Measurements from ENCODE around the gene TRIP10.
"Not testable (repeated sequence)": the region's sequence is repeated elsewhere in the genome, so short reads cannot be mapped to it uniquely, and the experiment has no call there.

TRIP10 gene

DNA sequence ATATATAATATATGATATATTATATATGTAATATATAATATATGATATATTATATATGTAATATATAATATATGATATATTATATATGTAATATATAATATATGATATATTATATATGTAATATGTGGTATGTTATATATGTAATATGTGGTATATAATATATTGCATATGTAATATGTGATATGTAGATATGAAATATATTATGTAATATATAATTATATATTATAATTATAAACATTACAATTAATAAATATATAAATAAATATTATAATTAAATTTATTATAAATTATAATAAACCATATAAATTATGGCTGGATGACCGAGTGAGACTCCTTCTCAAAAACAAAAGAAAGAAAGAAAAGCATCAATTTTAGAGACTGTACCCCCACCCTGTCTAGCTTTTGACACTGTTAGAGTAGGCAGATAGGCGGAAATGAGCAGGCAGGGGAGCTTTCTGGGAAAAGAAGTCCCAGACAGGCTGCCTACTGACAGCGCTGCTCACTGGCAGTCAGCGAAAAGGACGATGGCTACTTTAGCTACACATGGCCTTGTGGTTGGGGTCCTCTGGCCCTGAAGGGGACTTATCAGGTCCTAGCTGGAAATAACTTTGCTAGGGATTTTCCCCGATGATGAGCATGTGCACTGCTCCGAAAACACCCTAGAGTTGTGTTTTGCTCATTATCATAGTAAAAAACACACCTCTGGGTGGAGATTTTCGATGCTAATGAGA, 38.7 kb upstream of the TRIP10 start:
- FAIRE-seq, result peak; percentile 56
- DNase-seq (ENCODE audit: insufficient read length), result no peak
- no peak for TF ChIP-seq POLR2A (IDR thresholded peaks at IDR 0.05; ENCODE audit: low read depth, low read length)

DNA sequence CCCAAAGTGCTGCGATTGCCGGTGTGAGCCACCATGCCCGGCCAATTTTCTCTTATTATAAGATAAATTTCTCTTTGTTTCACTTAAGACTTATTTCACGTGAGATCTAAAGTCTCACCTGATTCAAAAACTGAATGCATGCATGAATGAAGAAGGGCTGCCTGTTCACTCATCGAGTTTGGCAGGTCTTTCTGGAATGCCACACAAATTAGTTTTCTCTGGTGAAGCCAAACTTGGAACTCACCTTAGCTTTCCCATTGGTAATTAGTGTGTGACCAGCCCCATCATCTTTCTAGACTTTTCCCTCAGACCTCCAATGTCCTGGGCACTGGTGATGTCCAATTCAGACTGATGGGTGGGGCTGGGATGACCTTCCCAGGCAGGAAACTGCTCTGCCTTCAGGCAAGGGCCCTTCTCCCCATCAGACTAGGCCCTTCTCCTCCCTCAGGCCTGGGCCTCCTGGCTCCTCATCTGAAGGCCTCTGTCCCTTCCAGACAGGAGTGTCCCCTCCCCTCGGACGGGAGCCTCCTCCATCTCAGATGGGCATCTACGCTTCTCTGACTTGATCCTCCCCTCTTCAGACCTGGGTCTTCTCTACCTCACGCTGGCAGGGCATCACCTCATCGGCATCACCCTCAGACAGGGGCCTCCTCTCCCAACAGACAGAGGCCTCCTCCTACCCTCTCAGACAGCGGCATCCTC, 33.4 kb upstream of the TRIP10 start:
- TF ChIP-seq POLR2AphosphoS5 (IDR thresholded peaks at IDR 0.05; ENCODE audit: low read depth, low read length) (no peak), TAF1 (IDR thresholded peaks at IDR 0.05; ENCODE audit: borderline replicate concordance, low read depth, low read length) (no peak), POLR2A (IDR thresholded peaks at IDR 0.05; ENCODE audit: low read depth, low read length) (no peak)
- DNase-seq (ENCODE audit: insufficient read length) (no peak), FAIRE-seq (no peak)

DNA sequence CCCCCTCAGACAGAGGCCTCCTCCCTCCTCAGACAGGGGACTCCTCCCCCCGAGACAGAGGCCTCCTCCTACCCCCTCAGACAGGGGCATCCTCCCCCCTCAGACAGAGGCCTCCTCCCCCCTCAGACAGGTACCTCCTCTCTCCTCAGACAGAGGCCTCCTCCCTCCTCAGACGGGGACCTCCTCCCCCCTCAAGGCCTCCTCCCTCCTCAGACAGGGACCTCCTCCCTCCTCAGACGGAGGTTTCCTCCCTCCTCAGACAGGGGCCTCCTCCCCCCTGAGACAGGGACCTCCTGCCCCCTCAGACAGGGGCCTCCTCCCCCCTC, 32.9 kb upstream of the TRIP10 start:
- DNase-seq (ENCODE audit: insufficient read length) (no peak), FAIRE-seq (no peak)
- TF ChIP-seq POLR2A (IDR thresholded peaks at IDR 0.05; ENCODE audit: low read depth, low read length), result no peak
- TF ChIP-seq POLR2AphosphoS5 (IDR thresholded peaks at IDR 0.05; ENCODE audit: low read depth, low read length), result no peak
- TF ChIP-seq TAF1 (IDR thresholded peaks at IDR 0.05; ENCODE audit: borderline replicate concordance, low read depth, low read length), result no peak

DNA sequence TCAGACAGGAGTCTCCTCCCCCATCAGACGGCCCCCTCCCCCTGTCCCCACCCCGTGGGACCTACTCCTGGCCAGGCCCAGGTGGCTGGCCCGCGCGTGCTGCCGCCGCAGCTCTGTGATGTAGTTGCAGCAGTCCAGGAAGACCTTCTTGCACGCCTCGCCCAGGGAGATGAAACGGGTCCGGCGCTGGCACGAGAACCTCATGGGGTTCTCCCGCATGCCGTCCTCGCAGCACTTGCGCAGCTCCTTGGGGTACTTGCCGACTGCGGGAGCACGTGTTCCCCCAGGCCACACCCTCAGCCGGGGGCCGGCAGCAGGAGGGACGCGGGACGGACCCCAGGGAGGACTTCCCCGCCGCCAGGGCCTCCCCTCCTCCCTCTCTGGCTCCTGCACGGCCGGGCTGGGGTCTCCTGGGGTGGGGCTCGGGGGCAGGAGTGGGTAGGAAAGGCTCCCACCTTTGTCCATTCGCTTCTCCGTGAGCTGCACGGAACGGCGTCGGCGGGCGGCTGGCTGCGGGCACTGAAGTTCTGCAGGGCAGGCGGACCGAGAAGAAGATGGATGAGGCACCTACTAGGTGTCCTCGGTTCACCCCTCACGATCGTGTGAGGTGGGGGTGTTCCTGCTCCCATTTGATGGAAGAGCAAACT, 32.3 kb upstream of the TRIP10 start:
- no peak for FAIRE-seq
- DNase-seq (ENCODE audit: insufficient read length), result no peak
- TF ChIP-seq POLR2A (IDR thresholded peaks at IDR 0.05; ENCODE audit: low read depth, low read length) (no peak), POLR2AphosphoS5 (IDR thresholded peaks at IDR 0.05; ENCODE audit: low read depth, low read length) (no peak), TAF1 (IDR thresholded peaks at IDR 0.05; ENCODE audit: borderline replicate concordance, low read depth, low read length) (no peak)

DNA sequence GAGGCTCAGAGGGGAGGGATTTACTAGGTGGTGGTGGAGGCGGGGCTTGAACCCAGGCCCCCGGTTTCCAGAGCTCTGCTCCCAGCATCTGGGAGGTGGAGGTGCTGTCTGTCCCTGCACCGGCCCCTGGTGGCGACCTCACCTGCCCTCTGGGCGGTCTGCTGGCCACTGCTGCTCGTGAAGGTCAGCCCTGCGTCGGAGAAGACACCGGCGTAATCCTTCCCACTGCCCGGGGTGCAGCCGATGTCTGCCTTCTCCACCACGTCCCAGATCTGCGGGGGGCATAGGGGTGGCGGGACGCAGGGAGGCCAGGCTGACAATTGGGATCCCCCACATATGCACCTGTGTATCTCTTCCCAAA, 31.8 kb upstream of the TRIP10 start:
- no peak for TF ChIP-seq TAF1 (IDR thresholded peaks at IDR 0.05; ENCODE audit: borderline replicate concordance, low read depth, low read length)
- TF ChIP-seq POLR2AphosphoS5 (IDR thresholded peaks at IDR 0.05; ENCODE audit: low read depth, low read length), result no peak
- no peak for TF ChIP-seq POLR2A (IDR thresholded peaks at IDR 0.05; ENCODE audit: low read depth, low read length)
- DNase-seq (ENCODE audit: insufficient read length) (no peak), FAIRE-seq (no peak)

DNA sequence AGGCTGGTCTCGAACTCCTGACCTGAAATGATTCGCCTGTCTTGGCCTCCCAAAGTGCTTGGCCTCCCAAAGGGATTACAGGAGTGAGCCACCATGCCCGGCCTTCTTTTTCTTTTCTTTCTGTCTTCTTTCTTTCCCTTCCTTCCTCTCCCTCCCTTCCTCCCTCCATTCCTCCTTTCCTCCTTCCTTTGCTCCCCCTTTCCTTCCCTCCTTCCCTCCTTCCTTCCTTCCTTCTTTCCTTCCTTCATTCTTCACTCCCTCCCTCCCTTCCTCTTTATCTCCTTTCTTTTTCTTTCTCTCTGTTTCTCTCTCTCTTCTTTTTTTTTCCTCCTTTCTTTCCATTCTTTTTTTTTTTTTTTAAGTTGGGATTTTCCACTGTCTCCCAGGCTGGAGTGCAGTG, 31.1 kb upstream of the TRIP10 start:
- DNase-seq (ENCODE audit: insufficient read length) (no peak), FAIRE-seq (no peak)
- TF ChIP-seq TAF1 (IDR thresholded peaks at IDR 0.05; ENCODE audit: borderline replicate concordance, low read depth, low read length) (no peak), POLR2A (IDR thresholded peaks at IDR 0.05; ENCODE audit: low read depth, low read length) (no peak), POLR2AphosphoS5 (IDR thresholded peaks at IDR 0.05; ENCODE audit: low read depth, low read length) (no peak)

DNA sequence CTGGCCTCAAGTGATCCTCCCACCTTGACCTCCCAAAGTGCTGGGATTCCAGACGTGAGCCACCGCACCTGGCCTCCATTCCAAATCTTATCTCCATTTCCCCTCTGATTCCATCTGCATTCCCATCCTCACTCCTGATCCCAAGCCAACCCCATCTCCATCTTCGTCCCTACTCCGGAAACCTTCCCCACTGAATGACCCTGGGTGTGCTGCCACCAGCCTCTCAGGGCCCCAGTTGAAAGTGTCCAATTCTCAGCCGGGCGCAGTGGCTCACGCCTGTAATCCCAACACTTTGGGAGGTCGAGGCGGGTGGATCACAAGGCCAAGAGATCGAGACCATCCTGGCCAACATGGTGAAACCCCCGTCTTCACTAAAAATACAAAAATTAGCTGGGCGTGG, 30.6 kb upstream of the TRIP10 start:
- DNase-seq (ENCODE audit: insufficient read length); FAIRE-seq: not testable (repeated sequence)

DNA sequence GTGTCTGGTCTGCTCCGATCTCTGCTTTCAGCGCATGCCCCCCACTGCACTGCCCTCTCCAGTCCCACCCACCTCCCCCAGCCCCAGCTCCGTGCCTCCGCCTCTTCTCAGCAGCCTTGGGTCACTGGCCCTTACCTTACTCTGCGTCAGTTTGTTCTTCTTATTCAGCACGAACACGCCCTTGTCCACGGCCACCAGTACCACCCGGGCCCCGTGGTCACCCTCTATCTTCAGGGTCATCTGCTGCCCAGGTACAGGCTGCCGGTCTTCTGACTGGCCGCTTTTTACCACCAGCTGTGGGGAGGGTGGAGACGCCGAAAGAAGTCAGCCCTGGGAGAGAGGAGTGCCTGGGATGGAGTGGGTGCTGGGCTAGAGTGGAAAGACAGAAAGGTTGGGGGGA, 29.9 kb upstream of the TRIP10 start:
- no peak for FAIRE-seq
- no peak for TF ChIP-seq TAF1 (IDR thresholded peaks at IDR 0.05; ENCODE audit: borderline replicate concordance, low read depth, low read length)
- DNase-seq (ENCODE audit: insufficient read length), result no peak

DNA sequence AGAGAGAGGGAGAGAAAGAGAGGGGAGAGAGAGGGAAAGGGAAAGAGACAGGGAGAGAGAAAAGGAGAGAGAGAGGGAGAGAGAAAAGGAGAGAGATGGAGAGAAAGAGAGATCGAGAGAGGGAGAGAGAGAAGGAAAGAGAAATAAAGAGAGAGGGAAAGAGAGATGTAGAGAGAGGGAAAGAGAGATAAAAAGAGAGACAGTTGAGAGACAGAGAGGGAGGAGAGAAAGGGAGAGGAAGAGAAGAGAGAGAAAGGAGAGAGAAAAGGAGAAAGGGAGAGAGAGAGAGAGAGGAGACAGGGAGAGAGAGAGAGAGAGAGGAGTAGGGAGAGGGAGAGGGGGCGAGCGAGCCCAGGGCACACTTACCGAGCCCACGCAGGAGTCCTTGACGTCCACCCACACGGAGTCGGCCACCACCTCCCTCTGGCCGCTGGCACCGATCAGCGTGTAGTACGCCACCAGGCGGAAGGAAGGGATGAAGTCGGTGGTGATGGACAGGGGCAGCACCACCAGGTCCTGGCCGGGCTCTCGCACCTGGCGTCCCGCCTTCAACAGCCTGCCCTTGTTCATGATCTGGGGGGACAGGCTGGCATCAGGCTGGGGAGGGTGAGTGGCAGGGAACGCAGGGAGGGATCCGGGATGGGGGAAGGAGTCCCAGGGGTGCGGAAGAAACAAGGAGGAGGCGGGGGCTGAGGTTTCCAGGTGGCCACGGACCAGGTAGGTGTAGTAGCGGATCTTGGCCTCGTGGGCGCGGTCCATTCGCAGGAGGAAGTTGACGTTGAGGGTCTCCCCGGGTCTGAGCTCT, 29.0 kb upstream of the TRIP10 start:
- TF ChIP-seq POLR2AphosphoS5 (IDR thresholded peaks at IDR 0.05; ENCODE audit: low read depth, low read length), result no peak
- no peak for TF ChIP-seq POLR2A (IDR thresholded peaks at IDR 0.05; ENCODE audit: low read depth, low read length)
- no peak for TF ChIP-seq TAF1 (IDR thresholded peaks at IDR 0.05; ENCODE audit: borderline replicate concordance, low read depth, low read length)
- FAIRE-seq, result peak; percentile 51
- DNase-seq (ENCODE audit: insufficient read length), result no peak

DNA sequence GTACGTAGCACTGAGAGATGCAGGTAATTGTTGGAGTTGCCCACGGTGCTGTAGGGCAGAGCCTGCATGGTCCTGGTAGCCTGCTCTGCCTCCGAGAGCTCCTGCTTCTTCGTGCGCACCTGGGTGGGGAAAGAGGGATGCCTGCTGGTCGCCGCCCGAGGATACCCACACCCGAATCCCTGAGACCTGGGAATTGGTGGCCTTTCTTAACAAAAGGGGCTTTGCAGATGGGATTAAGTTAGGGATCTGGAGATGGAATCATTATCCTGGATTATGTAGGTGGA, 28.5 kb upstream of the TRIP10 start:
- no peak for DNase-seq (ENCODE audit: insufficient read length)
- no peak for FAIRE-seq

DNA sequence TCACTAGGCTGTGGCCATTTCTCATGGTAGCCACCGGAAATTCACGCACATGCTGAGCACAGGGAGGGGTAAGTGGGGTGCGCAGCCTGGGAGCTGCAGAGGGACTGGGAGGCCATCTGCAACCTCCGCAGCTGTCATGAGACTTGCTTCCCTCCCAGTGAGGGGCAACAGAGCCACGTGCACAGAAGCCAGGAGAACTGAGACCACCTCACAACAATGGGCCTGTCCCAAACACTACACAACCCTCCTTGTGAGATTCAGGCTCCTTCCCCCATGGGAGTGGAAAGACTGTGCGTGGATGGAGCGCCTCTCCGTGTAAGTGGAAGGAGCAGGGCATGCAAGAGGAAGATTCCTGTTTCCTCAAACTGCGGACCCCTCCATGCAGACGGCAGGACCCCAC, 27.9 kb upstream of the TRIP10 start:
- TF ChIP-seq POLR2A (IDR thresholded peaks at IDR 0.05; ENCODE audit: low read depth, low read length), result no peak
- TF ChIP-seq TAF1 (IDR thresholded peaks at IDR 0.05; ENCODE audit: borderline replicate concordance, low read depth, low read length), result no peak
- no peak for TF ChIP-seq POLR2AphosphoS5 (IDR thresholded peaks at IDR 0.05; ENCODE audit: low read depth, low read length)
- DNase-seq (ENCODE audit: insufficient read length) (no peak), FAIRE-seq (no peak)

More for the DNA sequence above, 28.5 kb upstream of the TRIP10 start:
- no peak for TF ChIP-seq TAF1 (IDR thresholded peaks at IDR 0.05; ENCODE audit: borderline replicate concordance, low read depth, low read length)
- TF ChIP-seq POLR2AphosphoS5 (IDR thresholded peaks at IDR 0.05; ENCODE audit: low read depth, low read length), result no peak
- no peak for TF ChIP-seq POLR2A (IDR thresholded peaks at IDR 0.05; ENCODE audit: low read depth, low read length)

DNA sequence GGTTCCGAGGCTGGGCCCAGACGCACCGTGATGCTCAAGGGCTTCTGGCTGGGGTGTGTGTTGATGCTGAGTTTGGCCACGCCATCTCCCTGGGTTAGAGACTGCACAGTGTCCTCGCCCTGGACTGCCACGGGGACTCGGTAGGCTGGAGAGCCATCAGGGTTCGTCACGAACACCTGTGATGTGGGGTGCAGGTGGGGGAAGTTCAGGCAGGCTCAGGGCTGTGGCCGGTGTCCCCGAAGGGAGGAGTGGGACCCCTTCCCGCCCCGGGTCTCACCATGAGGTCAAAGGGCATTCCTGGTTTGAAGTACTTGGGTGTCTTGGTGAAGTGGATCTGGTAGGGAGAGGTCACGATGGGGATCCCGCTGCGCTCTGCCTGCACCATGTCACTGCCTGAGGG, 27.2 kb upstream of the TRIP10 start:
- no peak for FAIRE-seq
- no peak for TF ChIP-seq POLR2A (IDR thresholded peaks at IDR 0.05; ENCODE audit: low read depth, low read length)
- TF ChIP-seq TAF1 (IDR thresholded peaks at IDR 0.05; ENCODE audit: borderline replicate concordance, low read depth, low read length), result no peak
- TF ChIP-seq POLR2AphosphoS5 (IDR thresholded peaks at IDR 0.05; ENCODE audit: low read depth, low read length), result no peak

More for the DNA sequence above, 27.2 kb upstream of the TRIP10 start:
- DNase-seq (ENCODE audit: insufficient read length), result no peak
